Measurements from ENCODE around the gene AQP1. TPM values are rescaled to one million over a fixed set of nuclear protein-coding genes. Genes with fewer than 3 reads are reported as not detected.

AQP1 gene
- total RNA-seq, 1 donor from 2014 or later = 3.6 TPM

GRCh38 chr7:30881448-30881847, 30.2 kb upstream of the AQP1 start:
- no peak for DNase-seq (ENCODE audit: low read depth in 2 of 2)

GRCh38 chr7:30884881-30885280, 26.8 kb upstream of the AQP1 start:
- DNase-seq (ENCODE audit: low read depth in 2 of 2) = no peak

- peak; percentile 65 to 66 for DNase-seq (ENCODE audit: low read depth in 2 of 2)
Observed at GRCh38 chr7:30886608-30887011, 25.0 kb upstream of the AQP1 start.

GRCh38 chr7:30887464-30887872, 24.2 kb upstream of the AQP1 start:
- DNase-seq (ENCODE audit: low read depth in 2 of 2) = no peak

GRCh38 chr7:30888747-30889146, 22.9 kb upstream of the AQP1 start:
- peak in 1 of 2 donors; percentile 66 for DNase-seq (ENCODE audit: low read depth in 2 of 2)

- DNase-seq (ENCODE audit: low read depth in 2 of 2) = no peak
Observed at GRCh38 chr7:30890226-30890625, 21.4 kb upstream of the AQP1 start.

- DNase-seq (ENCODE audit: low read depth in 2 of 2) = peak; percentile 69 to 95
Observed at GRCh38 chr7:30893357-30893756, 18.3 kb upstream of the AQP1 start.

GRCh38 chr7:30894009-30894408, 17.6 kb upstream of the AQP1 start:
- peak in 1 of 2 donors; percentile 19 for DNase-seq (ENCODE audit: low read depth in 2 of 2)

GRCh38 chr7:30894866-30895605, 16.6 kb upstream of the AQP1 start:
- DNase-seq (ENCODE audit: low read depth in 2 of 2) = peak in 1 of 2 donors; percentile 35

GRCh38 chr7:30896036-30896435, 15.6 kb upstream of the AQP1 start:
- DNase-seq (ENCODE audit: low read depth in 2 of 2) = no peak

- DNase-seq (ENCODE audit: low read depth in 2 of 2) = no peak
Observed at GRCh38 chr7:30896783-30897637, 14.6 kb upstream of the AQP1 start.

- DNase-seq (ENCODE audit: low read depth in 2 of 2) = no peak
Observed at GRCh38 chr7:30897770-30898169, 13.9 kb upstream of the AQP1 start.

GRCh38 chr7:30898411-30898810, 13.2 kb upstream of the AQP1 start:
- peak in 1 of 2 donors; percentile 50 for DNase-seq (ENCODE audit: low read depth in 2 of 2)

- no peak for DNase-seq (ENCODE audit: low read depth in 2 of 2)
Observed at GRCh38 chr7:30899066-30899465, 12.6 kb upstream of the AQP1 start.

- DNase-seq (ENCODE audit: low read depth in 2 of 2) = no peak
Observed at GRCh38 chr7:30899630-30900029, 12.0 kb upstream of the AQP1 start.

- no peak for DNase-seq (ENCODE audit: low read depth in 2 of 2)
Observed at GRCh38 chr7:30900053-30900452, 11.6 kb upstream of the AQP1 start.

- DNase-seq (ENCODE audit: low read depth in 2 of 2) = no peak
Observed at GRCh38 chr7:30900803-30901362, 10.8 kb upstream of the AQP1 start.

- no peak for DNase-seq (ENCODE audit: low read depth in 2 of 2)
Observed at GRCh38 chr7:30901856-30902255, 9.8 kb upstream of the AQP1 start.

- DNase-seq (ENCODE audit: low read depth in 2 of 2) = no peak
Observed at GRCh38 chr7:30902466-30902865, 9.2 kb upstream of the AQP1 start.

GRCh38 chr7:30903146-30903545, 8.5 kb upstream of the AQP1 start:
- DNase-seq (ENCODE audit: low read depth in 2 of 2) = no peak

GRCh38 chr7:30904561-30904960, 7.1 kb upstream of the AQP1 start:
- DNase-seq (ENCODE audit: low read depth in 2 of 2) = no peak

Data from dermis microvascular lymphatic vessel endothelial cell (primary cell).